NOMO-1 treated with dmso at 0.1 percent for 144 hours (cell line): ENCODE measurements around the gene WNT7B.

Experiments
- DNase-seq: peaks from one replicate; lab custom pipeline; 2025; ENCODE audit not compliant: unreplicated experiment; lab: John Stamatoyannopoulos, UW

Gene WNT7B

DNA sequence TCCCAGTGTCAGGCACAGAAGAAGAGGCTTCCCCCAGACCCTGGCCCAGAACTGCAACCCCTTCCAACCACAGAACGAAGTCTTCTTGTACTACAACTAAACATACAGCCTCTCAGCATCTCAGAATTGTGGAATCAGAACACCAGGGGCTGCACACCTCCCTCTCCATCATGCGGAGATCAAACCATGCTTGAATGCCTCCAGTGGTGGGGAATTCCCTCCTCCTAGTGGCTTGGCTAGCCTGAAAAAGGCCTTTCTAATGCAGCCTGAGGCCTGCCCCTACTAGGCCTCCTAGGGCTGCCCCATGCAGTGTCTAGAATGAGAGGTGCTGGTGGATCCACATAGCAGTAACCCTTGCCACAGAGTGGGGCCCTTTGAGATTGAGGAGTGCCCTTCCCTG, 62.7 kb downstream of the WNT7B start:
- no peak for DNase-seq

GRCh38 chr22:45912910-45913309, 64.1 kb downstream of the WNT7B start:
- no peak for DNase-seq

- peak; percentile 53 for DNase-seq
These were observed 65.2 kb downstream of the WNT7B start for GRCh38 chr22:45911601-45912271.

DNA sequence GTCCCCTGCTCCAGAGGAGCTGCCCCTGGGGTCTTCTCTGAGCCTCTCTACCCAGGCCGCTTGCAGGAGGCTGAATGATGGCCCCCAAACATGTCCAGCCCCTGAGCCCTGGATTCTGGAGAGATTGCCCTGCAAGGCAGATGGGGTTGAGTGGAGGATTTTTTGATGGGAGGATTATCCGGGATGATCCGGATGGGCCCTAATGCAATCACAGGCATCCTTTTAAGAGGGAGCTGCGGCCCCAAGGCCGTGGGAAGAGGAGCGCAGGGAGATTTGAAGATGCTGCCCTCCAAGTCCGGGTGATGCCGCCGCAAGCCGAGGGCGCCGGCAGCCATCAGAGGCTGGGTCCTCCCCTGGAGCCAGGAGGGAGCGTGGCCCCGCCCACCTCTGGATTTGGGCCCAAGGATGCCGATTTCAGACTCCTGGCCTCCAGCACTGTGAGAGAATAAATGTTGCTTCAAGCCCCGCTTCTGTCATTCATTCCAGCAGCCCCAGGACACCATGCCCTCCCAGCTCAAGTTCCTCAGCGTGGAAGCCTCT, 66.0 kb downstream of the WNT7B start:
- no peak for DNase-seq

DNA sequence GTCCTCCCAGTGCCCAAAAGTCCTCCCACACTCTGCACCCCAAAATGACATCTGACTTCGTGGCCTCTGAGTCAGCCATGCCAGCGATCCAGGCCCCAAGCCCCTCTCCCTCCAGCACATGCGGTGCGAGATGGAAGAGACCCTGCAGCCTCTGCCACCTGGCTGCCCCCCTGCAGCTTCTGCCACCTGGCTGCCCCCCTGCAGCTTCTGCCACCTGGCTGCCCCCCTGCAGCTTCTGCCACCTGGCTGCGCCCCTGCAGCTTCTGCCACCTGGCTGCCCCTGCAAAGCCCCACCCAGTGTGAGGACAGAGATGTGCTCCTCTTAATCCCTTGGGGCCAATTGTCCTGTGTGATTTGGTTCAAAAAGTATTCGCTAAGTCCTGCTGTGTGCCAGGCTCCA, 68.0 kb downstream of the WNT7B start:
- DNase-seq = no peak

DNA sequence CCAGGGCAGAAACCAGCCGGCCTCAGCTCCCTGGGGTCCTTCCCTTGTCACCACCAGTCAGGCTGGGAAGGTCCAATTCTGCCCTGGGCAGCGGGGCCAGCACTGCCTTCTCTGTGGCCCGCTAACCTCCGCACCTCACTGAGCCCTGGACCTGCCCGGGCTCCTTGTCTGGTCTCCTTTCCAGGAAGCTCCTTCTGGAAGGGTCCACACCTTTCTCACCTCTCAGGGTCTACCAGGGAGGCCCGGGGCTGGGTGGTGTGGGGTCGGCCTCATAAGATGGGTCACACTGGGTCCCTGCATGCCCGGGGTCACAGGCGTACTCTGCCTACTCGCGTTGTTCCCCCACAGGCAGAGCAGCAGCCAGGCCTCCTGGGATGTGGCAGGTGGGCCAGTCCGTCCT, 69.0 kb downstream of the WNT7B start:
- no peak for DNase-seq

- no peak for DNase-seq
These were observed 69.6 kb downstream of the WNT7B start for GRCh38 chr22:45907378-45907777.

- no peak for DNase-seq
These were observed 70.0 kb downstream of the WNT7B start for GRCh38 chr22:45906946-45907345.

- no peak for DNase-seq
These were observed 70.8 kb downstream of the WNT7B start for GRCh38 chr22:45905924-45906865.

DNA sequence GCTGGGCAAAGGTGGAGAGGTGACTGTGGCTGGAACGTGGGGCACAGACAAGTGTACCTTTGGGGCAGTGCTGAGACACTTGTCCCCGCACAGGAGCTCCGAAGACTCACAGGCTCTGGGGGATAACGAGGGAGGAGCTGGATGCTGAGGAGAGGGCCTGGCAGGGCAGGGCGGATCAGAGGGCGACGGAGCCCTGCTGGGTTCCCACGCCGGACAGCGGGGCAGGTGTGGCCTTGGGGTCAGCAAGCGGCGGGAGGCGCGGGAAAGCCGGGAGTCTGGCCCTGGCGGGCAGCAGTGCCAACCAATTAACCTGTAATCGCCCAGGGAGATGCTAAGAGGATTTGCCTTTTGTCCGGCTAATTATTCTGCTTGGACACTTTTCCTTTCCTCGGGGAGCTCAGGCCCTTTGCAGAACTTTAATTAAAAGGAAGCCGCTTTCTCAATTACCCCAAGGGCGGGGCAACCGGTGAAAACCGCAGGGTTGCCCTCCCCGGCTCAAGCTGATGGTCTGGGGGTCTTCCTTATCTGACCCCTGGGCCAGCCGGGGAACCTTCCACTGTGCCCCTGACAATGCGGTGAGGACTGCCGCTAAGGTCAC, 71.5 kb downstream of the WNT7B start:
- DNase-seq = no peak

DNA sequence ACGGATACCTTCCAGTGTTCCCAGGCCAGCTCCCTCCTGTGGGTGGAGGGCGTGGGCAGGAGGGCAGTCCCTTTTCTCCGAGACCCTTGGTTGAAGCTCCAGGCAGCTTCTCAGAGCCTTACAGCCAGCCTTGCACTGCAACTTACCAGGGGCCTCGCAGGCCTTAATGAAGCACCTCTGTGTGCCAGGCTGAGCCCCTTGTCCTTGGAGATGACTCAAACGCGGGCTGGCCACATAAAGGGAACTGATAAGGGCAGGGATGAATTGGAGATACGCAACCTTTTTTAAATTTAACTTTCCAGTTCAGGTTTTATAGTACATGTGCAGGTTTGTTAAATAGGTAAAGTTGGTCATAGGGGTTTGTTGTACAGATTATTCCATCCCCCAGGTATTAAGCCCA, 72.7 kb downstream of the WNT7B start:
- no peak for DNase-seq

DNA sequence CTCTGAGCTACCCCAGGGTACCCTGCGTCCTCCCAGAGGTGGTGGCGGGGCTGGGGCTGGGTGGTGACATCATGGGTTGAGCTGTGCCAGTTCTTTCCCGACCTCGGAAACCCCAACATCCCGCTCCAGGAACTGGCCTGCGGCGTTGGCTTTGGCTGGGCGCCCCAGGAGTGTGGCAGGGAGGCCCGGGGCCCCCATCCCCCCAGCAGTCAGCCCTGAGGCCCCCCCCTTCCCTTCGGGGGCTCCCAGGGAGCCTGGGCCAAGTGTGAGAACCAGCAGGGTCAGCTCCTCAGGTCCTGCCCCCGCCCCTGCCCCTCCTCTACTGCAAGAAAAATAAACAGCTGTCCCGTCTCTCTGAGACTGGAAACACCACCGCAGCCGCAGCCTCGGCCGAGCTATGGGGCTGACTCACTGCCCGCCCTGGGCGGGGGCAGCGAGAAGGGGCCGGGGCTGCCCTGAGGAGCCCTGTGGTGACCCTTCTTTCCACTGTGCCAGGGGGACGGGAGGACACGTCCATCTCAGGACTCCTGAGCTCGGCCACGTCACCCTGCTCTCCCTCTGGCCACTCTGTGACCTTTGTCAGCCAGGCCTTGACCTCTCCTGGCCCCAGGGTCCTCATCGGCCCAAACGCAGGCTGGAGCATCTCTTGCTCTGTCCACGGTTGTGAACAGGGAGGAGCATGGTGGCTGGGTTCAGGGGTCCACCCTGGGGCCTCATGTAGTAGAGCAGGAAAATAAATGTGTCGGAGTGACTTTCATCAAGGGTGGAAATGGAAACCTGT, 73.4 kb downstream of the WNT7B start:
- DNase-seq = no peak

DNA sequence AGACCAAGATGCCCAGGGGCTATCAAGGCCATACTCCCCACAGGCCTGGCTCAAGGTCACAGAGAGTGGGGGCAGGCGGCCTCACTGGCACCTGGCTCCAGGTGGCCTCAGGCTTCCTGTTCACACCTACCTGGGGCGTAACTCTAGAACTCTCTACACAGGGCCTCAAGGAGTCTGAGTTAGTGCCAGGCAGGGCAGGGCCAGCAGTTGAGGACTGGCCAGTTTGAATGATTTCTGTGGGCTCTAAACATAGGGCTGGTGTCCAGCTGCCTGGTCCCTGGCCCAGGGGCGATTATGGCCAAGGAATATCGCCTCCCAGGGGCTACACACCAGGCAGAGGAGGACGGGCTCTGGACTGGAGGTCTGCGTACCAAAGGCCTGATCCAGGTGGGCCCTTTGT, 79.2 kb downstream of the WNT7B start:
- no peak for DNase-seq

DNA sequence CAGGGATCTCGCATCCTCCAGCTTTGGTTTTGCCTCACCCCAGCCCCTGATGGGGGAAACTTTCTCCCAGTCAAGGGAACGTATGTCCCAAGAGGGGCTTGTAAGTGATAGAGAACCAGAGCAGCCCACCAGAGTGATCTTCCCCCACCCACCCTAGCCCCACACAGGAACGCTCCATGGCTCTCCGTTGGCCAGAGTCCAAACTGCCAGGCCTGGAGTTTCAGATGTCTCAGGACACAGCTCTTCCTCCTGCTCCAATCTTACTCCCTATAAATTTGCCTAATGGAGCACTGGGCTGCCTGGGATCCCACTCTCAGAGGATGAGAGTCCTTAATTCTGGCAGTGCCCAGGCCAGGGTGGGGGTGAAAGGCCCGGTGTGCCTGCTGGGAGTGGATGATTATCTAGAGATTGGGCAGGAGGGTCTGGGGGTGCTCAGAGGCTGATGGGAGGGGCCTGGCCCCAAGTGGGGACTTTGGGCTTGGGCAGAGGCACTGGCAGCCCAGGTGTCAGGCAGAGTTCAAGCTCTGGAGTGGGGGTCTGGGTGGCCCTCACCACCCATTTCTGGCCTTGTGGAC, 79.9 kb downstream of the WNT7B start:
- DNase-seq = no peak

GRCh38 chr22:45896153-45896951, 80.6 kb downstream of the WNT7B start:
- no peak for DNase-seq

GRCh38 chr22:45895436-45896152, 81.4 kb downstream of the WNT7B start:
- no peak for DNase-seq

GRCh38 chr22:45893516-45893915, 83.4 kb downstream of the WNT7B start:
- DNase-seq = no peak

DNA sequence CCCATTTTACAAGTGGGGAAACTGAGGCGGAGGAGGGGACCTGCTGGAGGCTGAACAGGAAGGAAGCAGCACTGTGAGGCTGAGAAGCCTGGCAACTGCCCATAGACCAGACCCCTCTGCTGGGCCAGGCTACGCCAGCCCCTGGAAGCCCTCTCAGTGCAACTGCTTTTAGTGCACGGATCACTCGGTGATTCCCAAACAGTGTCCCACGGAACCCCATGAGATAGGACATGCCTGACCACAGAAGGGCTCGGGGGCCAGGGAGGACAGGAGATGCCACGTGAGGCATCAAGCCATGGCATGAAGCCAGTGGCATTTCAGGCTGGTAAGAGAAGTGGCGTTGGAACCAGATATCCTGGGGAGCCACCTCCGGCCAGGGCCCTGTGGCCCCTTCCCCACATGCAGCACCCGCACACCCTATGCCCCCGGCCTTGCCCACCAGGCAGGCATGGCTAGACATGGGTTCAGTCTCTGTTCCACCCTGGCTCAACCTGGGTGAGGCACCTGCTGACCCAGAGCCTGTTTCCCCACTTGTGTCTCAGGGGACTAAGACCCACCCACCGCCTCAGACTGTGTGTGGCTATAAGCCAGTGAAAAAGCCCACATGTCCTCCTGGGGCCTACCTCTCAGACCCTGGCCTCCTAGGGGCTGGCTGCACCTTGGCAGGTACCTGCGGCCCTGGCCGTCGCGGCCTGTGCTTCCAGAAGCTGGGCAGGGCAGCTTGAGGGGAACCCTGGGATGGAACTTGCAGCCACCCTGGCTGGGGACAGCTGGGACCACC, 84.1 kb downstream of the WNT7B start:
- no peak for DNase-seq
